Dendritic cell treated with granulocyte-macrophage colony-stimulating factor and Interleukin-4, amounts not matched to agents 40 ng/mL and 50 ng/mL, for 4 days (primary cell): ENCODE measurements around the gene CTU1.

Experiments
- H3K27ac Mint-ChIP-seq: one replicate; pipeline ENCODE4 v1.8.0; 2022; ENCODE audit warnings: mild to moderate bottlenecking, mixed read lengths
- H3K27me3 Mint-ChIP-seq: one replicate; pipeline ENCODE4 v1.8.0; 2022; ENCODE audit warnings: mild to moderate bottlenecking, mixed read lengths
- H3K36me3 Mint-ChIP-seq: one replicate; pipeline ENCODE4 v1.8.0; 2022; ENCODE audit warnings: low read depth, mixed read lengths
- H3K4me1 Mint-ChIP-seq: one replicate; pipeline ENCODE4 v1.8.0; 2022; ENCODE audit warnings: low read depth, mixed read lengths
- H3K4me3 Mint-ChIP-seq: one replicate; pipeline ENCODE4 v1.8.0; 2022; ENCODE audit warnings: mild to moderate bottlenecking, moderate library complexity, mixed read lengths
- H3K9me3 Mint-ChIP-seq: one replicate; pipeline ENCODE4 v1.8.0; 2022; ENCODE audit warnings: mixed read lengths
- intact Hi-C: fragments of 100-400 bp; cut with micrococcal nuclease; formaldehyde crosslinking; loops from one replicate; pipeline ENCODE4 v1.15.0; 2022

Gene CTU1

DNA sequence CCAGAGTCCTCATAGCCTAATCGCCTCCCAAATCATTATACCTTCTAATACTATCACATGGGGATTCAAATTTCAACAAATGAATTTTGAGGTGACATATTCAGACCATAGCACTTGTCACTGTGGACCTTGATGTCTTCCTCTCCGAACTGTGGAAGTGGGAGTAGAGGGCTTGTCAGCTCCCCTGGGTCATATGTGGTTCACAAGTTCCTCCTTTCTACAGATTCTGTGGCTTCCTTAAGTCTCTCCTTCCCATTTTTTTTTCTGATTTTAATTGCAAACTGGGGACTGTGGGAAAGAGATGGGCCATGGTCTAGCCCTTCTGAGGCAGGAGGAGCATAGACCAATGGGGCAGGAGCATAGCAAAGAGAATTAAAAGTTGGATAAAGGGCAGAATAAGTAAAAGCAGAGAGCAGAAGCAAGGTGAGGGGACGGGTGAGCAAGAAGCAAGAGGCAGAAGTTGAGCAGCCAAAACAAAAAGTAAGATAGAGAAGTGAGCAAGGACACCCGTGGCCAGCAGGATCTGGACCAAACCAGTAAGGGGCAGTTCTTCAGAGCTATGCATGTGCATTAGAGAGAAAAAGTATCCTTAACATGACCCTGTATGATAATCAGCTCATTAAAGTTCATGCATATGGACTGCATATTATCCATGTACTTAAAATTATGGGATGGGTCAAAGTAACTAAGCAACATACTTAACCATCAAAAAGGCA lies 31.2 kb upstream of the CTU1 start:
- Mint-ChIP-seq H3K9me3 (no peaks in the 10 kb centered on the region), H3K4me1 (peaks cover 100% of the 10 kb centered on the region), H3K27me3 (no peaks in the 10 kb centered on the region), H3K36me3 (peaks cover 41% of the 10 kb centered on the region), H3K4me3 (peak overlapping the region; percentile 81), H3K27ac (peak overlapping the region; percentile 98)
- intact Hi-C loops = no loop called here

GRCh38 chr19:51138549-51138979 lies 30.4 kb upstream of the CTU1 start:
- Mint-ChIP-seq H3K4me1 (peaks cover 98% of the 10 kb centered on the region), H3K4me3 (peak overlapping the region; percentile 81), H3K27ac (peak overlapping the region; percentile 98), H3K36me3 (peaks cover 42% of the 10 kb centered on the region), H3K9me3 (no peaks in the 10 kb centered on the region), H3K27me3 (no peaks in the 10 kb centered on the region)
- intact Hi-C loops = no loop called here

DNA sequence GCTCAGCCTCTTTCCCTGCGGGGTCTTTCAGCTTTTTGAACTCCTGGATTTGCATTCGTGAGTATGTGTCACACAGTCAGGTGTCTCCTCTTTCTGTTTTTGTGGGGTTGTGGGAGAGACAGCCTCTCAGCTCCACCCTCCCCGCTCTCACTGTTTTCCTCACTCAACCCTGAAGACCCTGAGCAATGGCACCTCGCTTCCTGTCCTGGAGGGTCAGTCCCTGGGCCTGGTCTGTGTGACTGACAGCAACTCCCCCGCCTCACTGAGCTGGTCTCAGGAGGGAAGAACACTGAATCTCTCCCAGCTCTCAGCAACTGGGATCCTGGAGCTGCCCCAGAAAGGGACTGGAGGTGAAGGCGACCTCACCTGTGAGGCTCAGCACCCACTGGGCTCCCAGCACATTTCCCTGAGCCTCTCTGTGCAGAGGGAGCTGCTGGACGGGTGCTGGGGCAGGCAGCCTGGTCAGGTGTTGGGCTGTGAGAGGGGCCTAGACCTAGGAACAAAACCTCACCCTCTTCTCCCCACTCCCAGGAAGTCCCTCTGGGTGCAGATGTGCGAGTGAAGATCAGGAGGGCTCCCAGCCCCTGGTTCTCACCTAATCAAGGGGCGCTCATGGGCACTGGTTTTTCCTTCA lies 29.7 kb upstream of the CTU1 start:
- H3K27me3 Mint-ChIP-seq = no peaks in the 10 kb centered on the region
- intact Hi-C loops = loop anchor here (2.0 kb wide), 2 partner anchors 15 to 29 kb away; partner anchors contain the start of gene CTU1
- H3K36me3 Mint-ChIP-seq = peaks cover 42% of the 10 kb centered on the region
- peak overlapping the region; percentile 81 for H3K4me3 Mint-ChIP-seq
- peaks cover 91% of the 10 kb centered on the region for H3K4me1 Mint-ChIP-seq
- peak overlapping the region; percentile 98 for H3K27ac Mint-ChIP-seq
- no peaks in the 10 kb centered on the region for H3K9me3 Mint-ChIP-seq

- intact Hi-C loops = loop anchor here (2.0 kb wide), 2 partner anchors 14 to 28 kb away; partner anchors contain the start of gene CTU1
- peak overlapping the region; percentile 98 for H3K27ac Mint-ChIP-seq
- no peaks in the 10 kb centered on the region for H3K27me3 Mint-ChIP-seq
- H3K36me3 Mint-ChIP-seq = peaks cover 42% of the 10 kb centered on the region
- peak overlapping the region; percentile 81 for H3K4me3 Mint-ChIP-seq
- no peaks in the 10 kb centered on the region for H3K9me3 Mint-ChIP-seq
- peaks cover 90% of the 10 kb centered on the region for H3K4me1 Mint-ChIP-seq
These were observed 28.8 kb upstream of the CTU1 start for GRCh38 chr19:51136851-51137551.

GRCh38 chr19:51135986-51136762 lies 28.0 kb upstream of the CTU1 start:
- peaks cover 87% of the 10 kb centered on the region for H3K4me1 Mint-ChIP-seq
- no peaks in the 10 kb centered on the region for H3K9me3 Mint-ChIP-seq
- peak overlapping the region; percentile 37 for H3K4me3 Mint-ChIP-seq
- H3K36me3 Mint-ChIP-seq = peaks cover 43% of the 10 kb centered on the region
- H3K27ac Mint-ChIP-seq = peak overlapping the region; percentile 98
- no peaks in the 10 kb centered on the region for H3K27me3 Mint-ChIP-seq
- intact Hi-C loops = loop anchor here (2.0 kb wide), 2 partner anchors 13 to 27 kb away; partner anchors contain the start of gene CTU1

DNA sequence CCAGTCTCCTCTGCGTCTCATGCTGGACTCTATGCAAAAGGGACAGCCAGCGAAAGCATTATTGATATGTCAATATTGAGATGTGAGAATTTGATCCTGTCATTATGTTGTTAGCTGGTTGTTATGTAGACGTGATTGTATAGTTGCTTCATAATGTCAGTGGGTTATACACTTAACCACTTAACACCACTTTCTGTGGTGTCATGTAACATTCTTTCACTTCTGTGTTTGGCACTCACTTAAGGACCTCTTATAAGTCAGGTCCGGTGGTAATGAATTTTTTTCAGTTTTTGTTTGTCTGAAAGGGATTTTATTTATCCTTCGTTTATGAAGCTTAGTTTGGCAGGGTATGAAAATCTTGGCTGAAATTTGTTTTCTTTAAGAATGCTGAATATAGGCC lies 26.8 kb upstream of the CTU1 start:
- no peaks in the 10 kb centered on the region for H3K27me3 Mint-ChIP-seq
- no peak overlapping the region for H3K4me3 Mint-ChIP-seq
- H3K36me3 Mint-ChIP-seq = peaks cover 49% of the 10 kb centered on the region
- no peaks in the 10 kb centered on the region for H3K9me3 Mint-ChIP-seq
- H3K27ac Mint-ChIP-seq = peak overlapping the region; percentile 98
- intact Hi-C loops = no loop called here
- H3K4me1 Mint-ChIP-seq = peaks cover 87% of the 10 kb centered on the region

- Mint-ChIP-seq H3K27ac (peak overlapping the region; percentile 79), H3K4me3 (peak overlapping the region; percentile 34), H3K9me3 (no peaks in the 10 kb centered on the region), H3K36me3 (peaks cover 57% of the 10 kb centered on the region), H3K27me3 (no peaks in the 10 kb centered on the region), H3K4me1 (peaks cover 85% of the 10 kb centered on the region)
- intact Hi-C loops = no loop called here
These were observed 23.8 kb upstream of the CTU1 start for GRCh38 chr19:51131780-51132680.

GRCh38 chr19:51129716-51130115 lies 21.5 kb upstream of the CTU1 start:
- peaks cover 85% of the 10 kb centered on the region for H3K4me1 Mint-ChIP-seq
- peak overlapping the region; percentile 97 for H3K27ac Mint-ChIP-seq
- intact Hi-C loops = no loop called here
- H3K9me3 Mint-ChIP-seq = no peaks in the 10 kb centered on the region
- H3K4me3 Mint-ChIP-seq = peak overlapping the region; percentile 50
- H3K27me3 Mint-ChIP-seq = no peaks in the 10 kb centered on the region
- peaks cover 69% of the 10 kb centered on the region for H3K36me3 Mint-ChIP-seq

- Mint-ChIP-seq H3K27me3 (no peaks in the 10 kb centered on the region), H3K9me3 (no peaks in the 10 kb centered on the region), H3K4me3 (peak overlapping the region; percentile 88), H3K4me1 (peaks cover 90% of the 10 kb centered on the region), H3K36me3 (peaks cover 67% of the 10 kb centered on the region), H3K27ac (peak overlapping the region; percentile 97)
- intact Hi-C loops = no loop called here
These were observed 20.0 kb upstream of the CTU1 start for GRCh38 chr19:51128227-51128626.

- Mint-ChIP-seq H3K9me3 (no peaks in the 10 kb centered on the region), H3K36me3 (peaks cover 67% of the 10 kb centered on the region), H3K27ac (peak overlapping the region; percentile 97), H3K4me1 (peaks cover 95% of the 10 kb centered on the region), H3K27me3 (no peaks in the 10 kb centered on the region), H3K4me3 (peak overlapping the region; percentile 88)
- intact Hi-C loops = no loop called here
These were observed 19.5 kb upstream of the CTU1 start for GRCh38 chr19:51127755-51128154.

GRCh38 chr19:51127032-51127431 lies 18.8 kb upstream of the CTU1 start:
- intact Hi-C loops = no loop called here
- Mint-ChIP-seq H3K9me3 (no peaks in the 10 kb centered on the region), H3K4me1 (peaks cover 95% of the 10 kb centered on the region), H3K27ac (peak overlapping the region; percentile 97), H3K27me3 (no peaks in the 10 kb centered on the region), H3K4me3 (peak overlapping the region; percentile 88), H3K36me3 (peaks cover 67% of the 10 kb centered on the region)

DNA sequence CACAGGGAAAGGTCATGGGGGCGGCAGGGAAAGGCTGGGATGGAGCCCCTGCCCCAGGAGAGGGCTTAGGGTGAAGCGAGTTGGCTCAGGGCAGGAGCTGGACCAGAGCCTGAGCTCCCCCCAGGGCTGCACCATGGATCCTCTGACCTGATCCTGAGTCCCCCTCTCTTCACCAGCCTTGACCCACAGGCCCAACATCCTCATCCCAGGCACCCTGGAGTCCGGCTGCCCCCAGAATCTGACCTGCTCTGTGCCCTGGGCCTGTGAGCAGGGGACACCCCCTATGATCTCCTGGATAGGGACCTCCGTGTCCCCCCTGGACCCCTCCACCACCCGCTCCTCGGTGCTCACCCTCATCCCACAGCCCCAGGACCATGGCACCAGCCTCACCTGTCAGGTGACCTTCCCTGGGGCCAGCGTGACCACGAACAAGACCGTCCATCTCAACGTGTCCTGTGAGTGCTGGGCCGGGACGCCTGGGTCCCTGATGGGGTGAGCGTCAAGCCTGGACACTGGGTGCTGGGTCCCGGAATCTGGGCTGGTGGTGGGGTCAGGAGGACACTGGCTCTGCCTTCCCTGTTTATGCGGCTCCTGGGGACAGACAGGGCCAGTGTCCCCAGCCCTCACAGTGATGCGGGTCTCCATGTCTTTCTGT lies 17.3 kb upstream of the CTU1 start:
- H3K36me3 Mint-ChIP-seq = peaks cover 59% of the 10 kb centered on the region

More for the DNA sequence above, 17.3 kb upstream of the CTU1 start:
- Mint-ChIP-seq H3K27me3 (no peaks in the 10 kb centered on the region), H3K4me1 (peaks cover 97% of the 10 kb centered on the region), H3K27ac (peak overlapping the region; percentile 97), H3K4me3 (peak overlapping the region; percentile 88), H3K9me3 (no peaks in the 10 kb centered on the region)
- intact Hi-C loops = loop anchor here (2.0 kb wide), 1 partner anchor 17 kb away; the partner anchor contains the start of gene CTU1
